Liver (tissue), 9 donors: ENCODE results near the gene RPL10. TPM values are rescaled to one million over a fixed set of nuclear protein-coding genes. Genes with fewer than 3 reads are reported as not detected.

Source experiments
- DNase-seq: peaks from one replicate; pipeline ENCODE4 v3.0.0-alpha.2; 2017; ENCODE audit warnings: low spot score
- H3K27ac ChIP-seq, 2 donors: one replicate each; pipeline ENCODE4 v1.7.0; 2013; ENCODE audit warnings: inconsistent platforms in 2 of 2, low read length in 2 of 2, control low read depth in 1 of 2, low read depth in 1 of 2, mild to moderate bottlenecking in 1 of 2
- H3K27me3 ChIP-seq, 4 donors: one replicate each; pipeline versions ENCODE4 v1.6.1 to v1.7.0; 2013; ENCODE audit warnings: low read length in 3 of 4, inconsistent platforms in 1 of 4, mild to moderate bottlenecking in 1 of 4, moderate library complexity in 1 of 4; ENCODE audit not compliant: control insufficient read depth in 4 of 4, insufficient read depth in 4 of 4
- H3K36me3 ChIP-seq, 4 donors: one replicate each; pipeline versions ENCODE4 v1.6.1 to v1.7.0; 2013; ENCODE audit warnings: low read length in 3 of 4, mild to moderate bottlenecking in 3 of 4, low read depth in 1 of 4, moderate library complexity in 1 of 4; ENCODE audit not compliant: control insufficient read depth in 4 of 4, insufficient read depth in 3 of 4
- H3K4me1 ChIP-seq, 4 donors: one replicate each; pipeline versions ENCODE4 v1.6.1 to v1.7.0; 2013; ENCODE audit warnings: low read length in 3 of 4, mild to moderate bottlenecking in 3 of 4, moderate library complexity in 1 of 4; ENCODE audit not compliant: control insufficient read depth in 4 of 4, insufficient read depth in 4 of 4
- H3K4me3 ChIP-seq, 3 donors: one replicate each; pipeline versions ENCODE4 v1.6.1 to v1.7.0; 2013; ENCODE audit warnings: low read length in 3 of 3, control low read depth in 1 of 3, low read depth in 1 of 3, mild to moderate bottlenecking in 1 of 3
- H3K9ac ChIP-seq, 2 donors: one replicate each; pipeline ENCODE4 v1.7.0; 2013; ENCODE audit warnings: low read length in 2 of 2, mild to moderate bottlenecking in 2 of 2, moderate library complexity in 2 of 2, control low read depth in 1 of 2, low read depth in 1 of 2
- H3K9me3 ChIP-seq, 4 donors: one replicate each; pipeline versions ENCODE4 v1.6.1 to v1.7.0; 2013; ENCODE audit warnings: low read length in 3 of 4; ENCODE audit not compliant: control insufficient read depth in 4 of 4
- EGR1 ChIP-seq, 2 donors: IDR thresholded peaks; 2 replicates each; pipeline ENCODE4 v1.6.1; 2016 to 2018; ENCODE audit warnings: antibody characterized with exemption in 2 of 2, low read depth in 2 of 2
- FOXA1 ChIP-seq: IDR thresholded peaks from 2 replicates; pipeline ENCODE4 v1.6.1; 2016; ENCODE audit warnings: antibody characterized with exemption
- FOXA2 ChIP-seq: IDR thresholded peaks from 2 replicates; pipeline ENCODE4 v1.6.1; 2016; ENCODE audit warnings: antibody characterized with exemption
- GABPA ChIP-seq, 2 donors: IDR thresholded peaks in 1 of 2; conservative IDR thresholded peaks in 1 of 2; 2 replicates each; pipeline ENCODE4 v1.6.1; 2016; ENCODE audit warnings: antibody characterized with exemption in 2 of 2, mild to moderate bottlenecking in 1 of 2, moderate library complexity in 1 of 2
- HNF4A ChIP-seq, 2 donors: conservative IDR thresholded peaks; 2 replicates each; pipeline ENCODE4 v1.6.1; 2016; ENCODE audit warnings: antibody characterized with exemption in 2 of 2, mild to moderate bottlenecking in 2 of 2
- HNF4G ChIP-seq: IDR thresholded peaks from 2 replicates; pipeline ENCODE4 v1.6.1; 2016; ENCODE audit warnings: antibody characterized with exemption
- JUND ChIP-seq, 2 donors: IDR thresholded peaks; 2 replicates each; pipeline ENCODE4 v1.6.1; 2016; ENCODE audit warnings: antibody characterized with exemption in 2 of 2
- NR2F2 ChIP-seq: IDR thresholded peaks from 2 replicates; pipeline ENCODE4 v1.6.1; 2016; ENCODE audit warnings: antibody characterized with exemption
- RAD21 ChIP-seq, 2 donors: IDR thresholded peaks; 2 replicates each; pipeline ENCODE4 v1.6.1; 2016; ENCODE audit warnings: antibody characterized with exemption in 2 of 2, mild to moderate bottlenecking in 2 of 2
- RXRA ChIP-seq, 2 donors: IDR thresholded peaks; 2 replicates each; pipeline ENCODE4 v1.6.1; 2017 to 2018; ENCODE audit warnings: antibody characterized with exemption in 2 of 2, mild to moderate bottlenecking in 1 of 2
- SP1 ChIP-seq: IDR thresholded peaks from 2 replicates; pipeline ENCODE4 v1.6.1; 2018; ENCODE audit warnings: antibody characterized with exemption, mild to moderate bottlenecking
- TAF1 ChIP-seq: conservative IDR thresholded peaks from 2 replicates; pipeline ENCODE4 v1.6.1; 2016; ENCODE audit warnings: antibody characterized with exemption, mild to moderate bottlenecking
- YY1 ChIP-seq: IDR thresholded peaks from 2 replicates; pipeline ENCODE4 v1.6.1; 2016; ENCODE audit warnings: antibody characterized with exemption, mild to moderate bottlenecking
- WGBS: extraction: QIAGEN DNeasy Blood & Tissue Kit; methylation state at CpG from one replicate; pipeline ENCODE4 v1.1.7; 2013; 5-methylcytosine and 5-hydroxymethylcytosine counted together
- polyA plus RNA-seq, 2 donors: library from polyadenylated mRNA; stranded (reverse) in 1 of 2; unstranded in 1 of 2; fragments of 200-250 nt in 1 of 2; fragments of >200 nt in 1 of 2; fragmentation: Nextera tagmentation in 1 of 2; extraction: Ambion mirVana in 1 of 2; gene quantifications; one replicate each; pipeline versions ENCODE4 v1.2.1 to v1.2.3, GENCODE V29; 2013 to 2015
- total RNA-seq, 2 donors: library from RNA; depleted of rRNA; stranded (reverse); fragments of >200 nt; gene quantifications; one replicate each; pipeline ENCODE4 v1.2.3, GENCODE V29; 2014
- TF ChIP-seq, protein P1 (sequence below): IDR thresholded peaks from 2 replicates; pipeline ENCODE4 v1.6.1; 2016; ENCODE audit warnings: antibody characterized with exemption, mild to moderate bottlenecking
- TF ChIP-seq, protein P2 (sequence below): IDR thresholded peaks from 2 replicates; pipeline ENCODE4 v1.6.1; 2016; ENCODE audit warnings: antibody characterized with exemption
- TF ChIP-seq, protein P3 (sequence below): IDR thresholded peaks from 2 replicates; pipeline ENCODE4 v1.6.1; 2016; ENCODE audit warnings: antibody characterized with exemption
- TF ChIP-seq, protein P4 (sequence below): IDR thresholded peaks from 2 replicates; pipeline ENCODE4 v1.6.1; 2016; ENCODE audit warnings: antibody characterized with exemption
- TF ChIP-seq, protein P5 (sequence below): fragments of 150-350 bp; IDR thresholded peaks from 2 replicates; pipeline ENCODE4 v1.5.1; 2017; ENCODE audit warnings: improper control_type of control experiment, low read depth, low read length; ENCODE audit not compliant: missing input control
- donor health status: healthy.
- donor health status: healthy.
- donor health status: healthy.
- donor health status: healthy.
- donor health status: healthy.

RPL10 gene
- total and polyA plus RNA-seq, 4 donors = 446 to 1,644 (median 1,423) TPM

DNA sequence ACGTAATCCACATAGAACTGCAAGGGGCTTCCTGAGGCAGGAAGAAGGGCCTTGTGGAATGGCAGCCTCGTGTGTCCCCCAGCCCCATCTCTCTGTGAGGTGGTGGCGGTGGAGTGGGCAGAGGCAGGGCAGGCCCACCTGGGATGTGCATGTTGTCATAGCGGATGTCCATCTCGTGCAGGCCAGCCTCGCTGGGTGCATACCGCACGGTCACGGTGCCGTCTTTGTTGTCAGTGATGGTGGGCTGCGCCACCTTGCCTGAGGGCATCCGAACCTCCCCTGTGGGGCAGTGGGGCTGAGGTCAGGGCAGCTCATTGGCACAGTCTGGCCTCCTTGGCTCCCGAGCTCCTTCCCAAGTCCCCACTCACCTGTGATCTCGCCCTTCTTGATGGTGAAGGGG is 44.2 kb upstream of the RPL10 start (continued):
- no peak for TF ChIP-seq YY1
- no peak for TF ChIP-seq GABPA (IDR thresholded peaks at IDR 0.05 in 1 of 2, conservative IDR thresholded peaks at IDR 0.05 in 1 of 2)
- TF ChIP-seq NR2F2 = no peak
- no peak for TF ChIP-seq HNF4G
- no peak for TF ChIP-seq FOXA1

DNA sequence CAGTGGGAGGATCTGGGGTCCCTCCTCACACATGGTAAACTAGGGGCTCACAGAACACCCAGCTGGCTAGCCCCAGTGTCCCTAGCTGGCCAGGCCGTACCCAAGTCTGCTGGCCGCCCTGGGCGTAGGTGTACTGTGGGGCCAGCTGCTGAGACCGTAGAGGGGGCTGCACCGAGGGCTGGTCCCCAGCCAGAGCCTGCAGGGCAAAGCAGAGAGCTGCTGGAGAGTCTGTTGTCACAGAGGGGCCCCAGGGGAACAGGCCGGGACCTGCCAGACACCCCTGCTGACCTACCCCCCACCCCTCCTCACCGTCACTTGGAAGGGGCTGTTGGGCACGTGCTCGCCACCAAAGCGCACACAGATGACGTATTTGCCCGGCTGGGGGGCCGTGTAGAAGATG is 43.7 kb upstream of the RPL10 start:
- 98% methylated on average over 13 of the region's 13 CpGs for WGBS
- no peak for TF ChIP-seq JUND (IDR thresholded peaks at IDR 0.05)
- no peak for TF ChIP-seq RAD21 (IDR thresholded peaks at IDR 0.05)
- TF ChIP-seq, protein P1, sequence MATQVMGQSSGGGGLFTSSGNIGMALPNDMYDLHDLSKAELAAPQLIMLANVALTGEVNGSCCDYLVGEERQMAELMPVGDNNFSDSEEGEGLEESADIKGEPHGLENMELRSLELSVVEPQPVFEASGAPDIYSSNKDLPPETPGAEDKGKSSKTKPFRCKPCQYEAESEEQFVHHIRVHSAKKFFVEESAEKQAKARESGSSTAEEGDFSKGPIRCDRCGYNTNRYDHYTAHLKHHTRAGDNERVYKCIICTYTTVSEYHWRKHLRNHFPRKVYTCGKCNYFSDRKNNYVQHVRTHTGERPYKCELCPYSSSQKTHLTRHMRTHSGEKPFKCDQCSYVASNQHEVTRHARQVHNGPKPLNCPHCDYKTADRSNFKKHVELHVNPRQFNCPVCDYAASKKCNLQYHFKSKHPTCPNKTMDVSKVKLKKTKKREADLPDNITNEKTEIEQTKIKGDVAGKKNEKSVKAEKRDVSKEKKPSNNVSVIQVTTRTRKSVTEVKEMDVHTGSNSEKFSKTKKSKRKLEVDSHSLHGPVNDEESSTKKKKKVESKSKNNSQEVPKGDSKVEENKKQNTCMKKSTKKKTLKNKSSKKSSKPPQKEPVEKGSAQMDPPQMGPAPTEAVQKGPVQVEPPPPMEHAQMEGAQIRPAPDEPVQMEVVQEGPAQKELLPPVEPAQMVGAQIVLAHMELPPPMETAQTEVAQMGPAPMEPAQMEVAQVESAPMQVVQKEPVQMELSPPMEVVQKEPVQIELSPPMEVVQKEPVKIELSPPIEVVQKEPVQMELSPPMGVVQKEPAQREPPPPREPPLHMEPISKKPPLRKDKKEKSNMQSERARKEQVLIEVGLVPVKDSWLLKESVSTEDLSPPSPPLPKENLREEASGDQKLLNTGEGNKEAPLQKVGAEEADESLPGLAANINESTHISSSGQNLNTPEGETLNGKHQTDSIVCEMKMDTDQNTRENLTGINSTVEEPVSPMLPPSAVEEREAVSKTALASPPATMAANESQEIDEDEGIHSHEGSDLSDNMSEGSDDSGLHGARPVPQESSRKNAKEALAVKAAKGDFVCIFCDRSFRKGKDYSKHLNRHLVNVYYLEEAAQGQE = no peak
- no peak for TF ChIP-seq NR2F2
- no peak for TF ChIP-seq FOXA2
- no peak for TF ChIP-seq TAF1
- TF ChIP-seq SP1 = no peak
- TF ChIP-seq, protein P2, sequence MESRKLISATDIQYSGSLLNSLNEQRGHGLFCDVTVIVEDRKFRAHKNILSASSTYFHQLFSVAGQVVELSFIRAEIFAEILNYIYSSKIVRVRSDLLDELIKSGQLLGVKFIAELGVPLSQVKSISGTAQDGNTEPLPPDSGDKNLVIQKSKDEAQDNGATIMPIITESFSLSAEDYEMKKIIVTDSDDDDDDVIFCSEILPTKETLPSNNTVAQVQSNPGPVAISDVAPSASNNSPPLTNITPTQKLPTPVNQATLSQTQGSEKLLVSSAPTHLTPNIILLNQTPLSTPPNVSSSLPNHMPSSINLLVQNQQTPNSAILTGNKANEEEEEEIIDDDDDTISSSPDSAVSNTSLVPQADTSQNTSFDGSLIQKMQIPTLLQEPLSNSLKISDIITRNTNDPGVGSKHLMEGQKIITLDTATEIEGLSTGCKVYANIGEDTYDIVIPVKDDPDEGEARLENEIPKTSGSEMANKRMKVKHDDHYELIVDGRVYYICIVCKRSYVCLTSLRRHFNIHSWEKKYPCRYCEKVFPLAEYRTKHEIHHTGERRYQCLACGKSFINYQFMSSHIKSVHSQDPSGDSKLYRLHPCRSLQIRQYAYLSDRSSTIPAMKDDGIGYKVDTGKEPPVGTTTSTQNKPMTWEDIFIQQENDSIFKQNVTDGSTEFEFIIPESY = no peak
- TF ChIP-seq EGR1 (IDR thresholded peaks at IDR 0.05; ENCODE audit: low read depth in 2 of 2) = no peak
- TF ChIP-seq, protein P3, sequence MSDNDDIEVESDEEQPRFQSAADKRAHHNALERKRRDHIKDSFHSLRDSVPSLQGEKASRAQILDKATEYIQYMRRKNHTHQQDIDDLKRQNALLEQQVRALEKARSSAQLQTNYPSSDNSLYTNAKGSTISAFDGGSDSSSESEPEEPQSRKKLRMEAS = no peak
- TF ChIP-seq, protein P4, sequence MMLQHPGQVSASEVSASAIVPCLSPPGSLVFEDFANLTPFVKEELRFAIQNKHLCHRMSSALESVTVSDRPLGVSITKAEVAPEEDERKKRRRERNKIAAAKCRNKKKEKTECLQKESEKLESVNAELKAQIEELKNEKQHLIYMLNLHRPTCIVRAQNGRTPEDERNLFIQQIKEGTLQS = no peak
- TF ChIP-seq RXRA (IDR thresholded peaks at IDR 0.05) = no peak
- no peak for TF ChIP-seq HNF4A (conservative IDR thresholded peaks at IDR 0.05)
- TF ChIP-seq, protein P5, sequence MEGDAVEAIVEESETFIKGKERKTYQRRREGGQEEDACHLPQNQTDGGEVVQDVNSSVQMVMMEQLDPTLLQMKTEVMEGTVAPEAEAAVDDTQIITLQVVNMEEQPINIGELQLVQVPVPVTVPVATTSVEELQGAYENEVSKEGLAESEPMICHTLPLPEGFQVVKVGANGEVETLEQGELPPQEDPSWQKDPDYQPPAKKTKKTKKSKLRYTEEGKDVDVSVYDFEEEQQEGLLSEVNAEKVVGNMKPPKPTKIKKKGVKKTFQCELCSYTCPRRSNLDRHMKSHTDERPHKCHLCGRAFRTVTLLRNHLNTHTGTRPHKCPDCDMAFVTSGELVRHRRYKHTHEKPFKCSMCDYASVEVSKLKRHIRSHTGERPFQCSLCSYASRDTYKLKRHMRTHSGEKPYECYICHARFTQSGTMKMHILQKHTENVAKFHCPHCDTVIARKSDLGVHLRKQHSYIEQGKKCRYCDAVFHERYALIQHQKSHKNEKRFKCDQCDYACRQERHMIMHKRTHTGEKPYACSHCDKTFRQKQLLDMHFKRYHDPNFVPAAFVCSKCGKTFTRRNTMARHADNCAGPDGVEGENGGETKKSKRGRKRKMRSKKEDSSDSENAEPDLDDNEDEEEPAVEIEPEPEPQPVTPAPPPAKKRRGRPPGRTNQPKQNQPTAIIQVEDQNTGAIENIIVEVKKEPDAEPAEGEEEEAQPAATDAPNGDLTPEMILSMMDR = no peak
- TF ChIP-seq HNF4G = no peak
- no peak for TF ChIP-seq FOXA1
- no peak for TF ChIP-seq YY1
- no peak for TF ChIP-seq GABPA (IDR thresholded peaks at IDR 0.05 in 1 of 2, conservative IDR thresholded peaks at IDR 0.05 in 1 of 2)
- no peak overlapping the region for H3K9ac ChIP-seq
- no peak overlapping the region for H3K27ac ChIP-seq
- no peak for DNase-seq
- peaks cover 5 to 33% (median 9%) of the 10 kb centered on the region in 4 donors for H3K4me1 ChIP-seq
- H3K4me3 ChIP-seq = no peak overlapping the region
- no peaks in the 10 kb centered on the region for H3K9me3 ChIP-seq
- no peaks in the 10 kb centered on the region for H3K27me3 ChIP-seq
- peaks cover 0 to 6% (median 5%) of the 10 kb centered on the region in 4 donors for H3K36me3 ChIP-seq
